HG03039 (cell line): ENCODE results near the gene TMEM196.

ENCODE experiments used
- ATAC-seq: cut with Tn5 transposase; IDR thresholded peaks from one replicate; pipeline ENCODE4 v1.9.1; 2021; ENCODE audit warnings: mild to moderate bottlenecking, moderate library complexity; ENCODE audit not compliant: unreplicated experiment

The TMEM196 gene

GRCh38 chr7:19772841-19773760 is at the start of gene TMEM196:
Gene TMEM196 (minus strand): TSS chr7:19773617. CDS start chr7:19772696, 921 bp downstream.
- ATAC-seq: no peak

GRCh38 chr7:19816128-19816527 is 42.7 kb upstream of the TMEM196 start:
- ATAC-seq: no peak

GRCh38 chr7:19815546-19815945 is 42.1 kb upstream of the TMEM196 start:
- no peak for ATAC-seq

GRCh38 chr7:19814776-19815175 is 41.4 kb upstream of the TMEM196 start:
- no peak for ATAC-seq

GRCh38 chr7:19811386-19811785 is 38.0 kb upstream of the TMEM196 start:
- ATAC-seq: no peak

GRCh38 chr7:19798986-19799385 is 25.6 kb upstream of the TMEM196 start:
- ATAC-seq: no peak

GRCh38 chr7:19783541-19783940 is 10.1 kb upstream of the TMEM196 start:
- no peak for ATAC-seq

- no peak for ATAC-seq
Observed at GRCh38 chr7:19776981-19777380, 3.6 kb upstream of the TMEM196 start.

- ATAC-seq: no peak
Observed at GRCh38 chr7:19775578-19775977, 2.2 kb upstream of the TMEM196 start.

GRCh38 chr7:19772306-19772705 is 1.1 kb downstream of the TMEM196 start:
- ATAC-seq: no peak

GRCh38 chr7:19762631-19763030 is 10.8 kb downstream of the TMEM196 start:
- ATAC-seq: no peak

- no peak for ATAC-seq
Observed at GRCh38 chr7:19754521-19755116, 18.8 kb downstream of the TMEM196 start.

GRCh38 chr7:19752020-19752419 is 21.4 kb downstream of the TMEM196 start:
- ATAC-seq: no peak

GRCh38 chr7:19749658-19750057 is 23.8 kb downstream of the TMEM196 start:
- no peak for ATAC-seq

GRCh38 chr7:19747740-19748339 is 25.6 kb downstream of the TMEM196 start:
- no peak for ATAC-seq

- ATAC-seq: no peak
Observed at GRCh38 chr7:19744075-19744474, 29.3 kb downstream of the TMEM196 start.

GRCh38 chr7:19728716-19729115 is 44.7 kb downstream of the TMEM196 start:
- ATAC-seq: no peak

- ATAC-seq: no peak
Observed at GRCh38 chr7:19725770-19726169, 47.6 kb downstream of the TMEM196 start.

GRCh38 chr7:19715499-19715898 is 57.9 kb downstream of the TMEM196 start:
- ATAC-seq: no peak

GRCh38 chr7:19713676-19714075 is 59.7 kb downstream of the TMEM196 start:
- no peak for ATAC-seq

- ATAC-seq: no peak
Observed at GRCh38 chr7:19709249-19709578, 64.2 kb downstream of the TMEM196 start.
